Endodermal cell (in vitro differentiated cells): ENCODE data around the gene SLC45A2. TPM values are rescaled to one million over a fixed set of nuclear protein-coding genes. Genes with fewer than 3 reads are reported as not detected.

Experiments used
- DNase-seq: peaks from one replicate; pipeline ENCODE4 v3.0.0-alpha.2; 2017
- H3K27ac ChIP-seq: 2 replicates; pipeline ENCODE4 v1.5.1; 2013; ENCODE audit warnings: mild to moderate bottlenecking, low read depth, low read length, moderate library complexity
- H3K27me3 ChIP-seq: 2 replicates; pipeline ENCODE4 v1.6.1; 2013; ENCODE audit warnings: mild to moderate bottlenecking, low read length, moderate library complexity; ENCODE audit not compliant: insufficient read depth, control insufficient read depth, poor library complexity, severe bottlenecking
- H3K36me3 ChIP-seq: 2 replicates; pipeline ENCODE4 v1.7.0; 2013; ENCODE audit warnings: mild to moderate bottlenecking, low read length, moderate library complexity; ENCODE audit not compliant: control insufficient read depth, insufficient read depth
- H3K4me1 ChIP-seq: one replicate; pipeline ENCODE4 v1.7.0; 2013; ENCODE audit warnings: low read length; ENCODE audit not compliant: control insufficient read depth, insufficient read depth
- H3K4me3 ChIP-seq: 2 replicates; pipeline ENCODE4 v1.5.1; 2013; ENCODE audit warnings: mild to moderate bottlenecking, low read length, moderate library complexity
- H3K9ac ChIP-seq: 2 replicates; pipeline ENCODE4 v1.6.1; 2013; ENCODE audit warnings: mild to moderate bottlenecking, low read length, moderate library complexity; ENCODE audit not compliant: poor library complexity, severe bottlenecking; ENCODE audit errors: extremely low read depth
- H3K9me3 ChIP-seq: 2 replicates; pipeline ENCODE4 v1.6.1; 2013; ENCODE audit warnings: mild to moderate bottlenecking, low read length, moderate library complexity; ENCODE audit not compliant: control insufficient read depth
- H3K27ac Mint-ChIP-seq: 2 replicates; pipeline ENCODE4 v1.8.0; 2020; ENCODE audit warnings: mixed read lengths
- H3K27me3 Mint-ChIP-seq: 2 replicates; pipeline ENCODE4 v1.8.0; 2021; ENCODE audit warnings: mild to moderate bottlenecking, mixed read lengths; ENCODE audit not compliant: insufficient read depth
- H3K36me3 Mint-ChIP-seq: 2 replicates; pipeline ENCODE4 v1.8.0; 2020; ENCODE audit warnings: low read depth, mixed read lengths
- H3K4me1 Mint-ChIP-seq: 2 replicates; pipeline ENCODE4 v1.8.0; 2020; ENCODE audit warnings: mixed read lengths
- H3K4me3 Mint-ChIP-seq: 2 replicates; pipeline ENCODE4 v1.8.0; 2020; ENCODE audit warnings: mild to moderate bottlenecking, moderate library complexity, mixed read lengths
- H3K9me3 Mint-ChIP-seq: 2 replicates; pipeline ENCODE4 v1.8.0; 2020; ENCODE audit warnings: mild to moderate bottlenecking, mixed read lengths
- WGBS, 2 experiments: methylation state at CpG; one replicate each; pipeline versions ENCODE4 v1.1.5 to v1.1.7; 2013; ENCODE audit warnings: missing lambda C conversion rate in 2 of 2, mixed read lengths in 1 of 2; ENCODE audit not compliant: insufficient coverage in 1 of 2, insufficient read length in 1 of 2; 5-methylcytosine and 5-hydroxymethylcytosine counted together
- total RNA-seq, 2 donors: library from RNA; stranded (reverse); fragmentation: NEBNext Ultra II Directional in 1 of 2; extraction: Animal tissue kit (Norgen Biotek cat#: 25700) in 1 of 2; gene quantifications; 2 replicates in 1 of 2; 3 replicates in 1 of 2; pipeline ENCODE4 v1.2.1, GENCODE V29; 2021
- TF ChIP-seq, protein P1 (sequence below): fragments of 200-600 bp; sonication (generic); conservative IDR thresholded peaks from 2 replicates; pipeline ENCODE4 v1.5.0; 2021; ENCODE audit warnings: antibody characterized with exemption, mild to moderate bottlenecking

The SLC45A2 gene
- total RNA-seq, 2 donors from 2014 or later: 0.20 TPM; not detected in 1

DNA sequence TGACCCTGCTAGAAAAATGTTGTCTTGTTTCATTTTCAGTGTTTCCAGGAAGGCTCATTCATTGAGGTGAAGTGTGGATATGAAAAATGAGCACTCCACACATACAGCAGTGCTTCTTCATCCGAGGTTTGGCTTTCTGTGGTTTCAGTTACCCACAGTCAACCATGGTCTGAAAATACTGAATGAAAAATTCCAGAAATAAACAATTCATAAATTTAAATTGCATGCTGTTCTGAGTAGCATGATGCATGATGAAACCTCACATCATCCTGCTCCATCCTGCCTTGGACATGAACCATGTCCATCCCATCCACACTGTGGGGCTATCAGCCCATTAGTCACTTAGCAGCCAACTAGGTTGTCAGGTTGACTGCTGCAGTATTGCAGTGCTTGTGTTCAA lies 10.4 kb upstream of the SLC45A2 start:
- H3K27me3 ChIP-seq: no peaks in the 10 kb centered on the region
- Mint-ChIP-seq H3K9me3 (no peaks in the 10 kb centered on the region), H3K27ac (no peak overlapping the region), H3K4me3 (no peak overlapping the region), H3K36me3 (peaks cover 11% of the 10 kb centered on the region), H3K27me3 (no peaks in the 10 kb centered on the region), H3K4me1 (peaks cover 14% of the 10 kb centered on the region)
- 100% methylated on average over 1 of the region's 1 CpG; no CpG with 5 or more reads in 1 of the 2 experiments for WGBS, 2 experiments
- H3K4me3 ChIP-seq: no peak overlapping the region
- no peak overlapping the region for H3K9ac ChIP-seq
- TF ChIP-seq, protein P1, sequence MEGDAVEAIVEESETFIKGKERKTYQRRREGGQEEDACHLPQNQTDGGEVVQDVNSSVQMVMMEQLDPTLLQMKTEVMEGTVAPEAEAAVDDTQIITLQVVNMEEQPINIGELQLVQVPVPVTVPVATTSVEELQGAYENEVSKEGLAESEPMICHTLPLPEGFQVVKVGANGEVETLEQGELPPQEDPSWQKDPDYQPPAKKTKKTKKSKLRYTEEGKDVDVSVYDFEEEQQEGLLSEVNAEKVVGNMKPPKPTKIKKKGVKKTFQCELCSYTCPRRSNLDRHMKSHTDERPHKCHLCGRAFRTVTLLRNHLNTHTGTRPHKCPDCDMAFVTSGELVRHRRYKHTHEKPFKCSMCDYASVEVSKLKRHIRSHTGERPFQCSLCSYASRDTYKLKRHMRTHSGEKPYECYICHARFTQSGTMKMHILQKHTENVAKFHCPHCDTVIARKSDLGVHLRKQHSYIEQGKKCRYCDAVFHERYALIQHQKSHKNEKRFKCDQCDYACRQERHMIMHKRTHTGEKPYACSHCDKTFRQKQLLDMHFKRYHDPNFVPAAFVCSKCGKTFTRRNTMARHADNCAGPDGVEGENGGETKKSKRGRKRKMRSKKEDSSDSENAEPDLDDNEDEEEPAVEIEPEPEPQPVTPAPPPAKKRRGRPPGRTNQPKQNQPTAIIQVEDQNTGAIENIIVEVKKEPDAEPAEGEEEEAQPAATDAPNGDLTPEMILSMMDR: peak; percentile 12
- DNase-seq: no peak
- peaks cover 13% of the 10 kb centered on the region for H3K36me3 ChIP-seq
- no peaks in the 10 kb centered on the region for H3K4me1 ChIP-seq
- H3K9me3 ChIP-seq: no peaks in the 10 kb centered on the region
- no peak overlapping the region for H3K27ac ChIP-seq

DNA sequence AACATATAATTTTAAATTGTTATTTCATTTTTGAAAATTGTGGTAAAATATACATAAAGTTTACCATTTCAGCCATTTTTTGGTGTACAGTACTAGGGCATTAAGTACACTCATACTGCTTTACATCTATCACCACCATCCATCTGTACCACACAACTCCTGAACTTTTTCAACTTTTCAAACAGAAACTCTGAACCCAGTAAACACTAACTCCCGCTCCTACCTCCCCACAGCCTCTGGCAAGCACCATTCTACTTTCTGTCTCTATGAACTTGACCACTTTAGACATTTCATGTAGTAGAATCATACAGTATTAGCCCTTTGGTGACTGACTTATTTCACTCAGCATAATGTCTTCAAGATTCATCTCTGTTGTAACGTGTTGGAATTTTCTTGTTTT lies 8.4 kb upstream of the SLC45A2 start:
- Histone ChIP-seq H3K36me3 (peaks cover 23% of the 10 kb centered on the region), H3K4me1 (no peaks in the 10 kb centered on the region), H3K9me3 (peaks cover 7% of the 10 kb centered on the region), H3K4me3 (no peak overlapping the region), H3K27ac (no peak overlapping the region), H3K27me3 (no peaks in the 10 kb centered on the region), H3K9ac (no peak overlapping the region)
- Mint-ChIP-seq H3K9me3 (no peaks in the 10 kb centered on the region), H3K27ac (no peak overlapping the region), H3K27me3 (no peaks in the 10 kb centered on the region), H3K4me3 (no peak overlapping the region), H3K4me1 (peaks cover 14% of the 10 kb centered on the region), H3K36me3 (peaks cover 27% of the 10 kb centered on the region)
- TF ChIP-seq, protein P1: no peak
- no peak for DNase-seq
- WGBS, 2 experiments: 97 to 100% methylated on average over 2 of the region's 2 CpGs

DNA sequence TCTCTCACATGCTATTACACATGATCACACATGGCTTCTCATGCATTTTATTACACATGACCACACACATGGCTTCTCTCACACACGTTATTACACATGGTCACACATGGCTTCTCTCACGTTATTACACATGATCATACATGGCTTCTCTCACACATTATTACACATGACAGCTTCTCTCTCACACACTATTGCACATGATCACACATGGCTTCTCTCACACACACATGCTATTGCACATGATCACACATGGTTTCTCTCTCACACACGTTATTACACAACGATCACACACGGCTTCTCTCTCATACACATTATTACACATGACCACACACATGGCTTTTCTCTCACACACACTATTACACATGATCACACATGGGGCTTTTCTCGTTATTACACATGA lies 954 bp upstream of the SLC45A2 start:
- H3K9ac ChIP-seq: no peak overlapping the region
- peaks cover 18% of the 10 kb centered on the region for H3K36me3 ChIP-seq
- no peaks in the 10 kb centered on the region for H3K27me3 ChIP-seq
- peak overlapping the region; percentile 28 for H3K4me3 ChIP-seq
- no peak overlapping the region for H3K27ac Mint-ChIP-seq
- TF ChIP-seq, protein P1: no peak
- H3K4me1 Mint-ChIP-seq: no peaks in the 10 kb centered on the region
- H3K4me3 Mint-ChIP-seq: no peak overlapping the region
- H3K9me3 ChIP-seq: peaks cover 19% of the 10 kb centered on the region
- 93 to 100% methylated on average over 6 of the region's 6 CpGs for WGBS, 2 experiments
- H3K4me1 ChIP-seq: no peaks in the 10 kb centered on the region
- no peaks in the 10 kb centered on the region for H3K9me3 Mint-ChIP-seq
- H3K27ac ChIP-seq: no peak overlapping the region
- H3K36me3 Mint-ChIP-seq: peaks cover 24% of the 10 kb centered on the region
- no peak for DNase-seq
- H3K27me3 Mint-ChIP-seq: no peaks in the 10 kb centered on the region
